Liver (tissue), 3 donors: ENCODE measurements around the gene RBM47.
A peak's percentile ranks its signal among the peaks of the same experiment; 100 is the strongest.

Source experiments
- CTCF ChIP-seq: fragments of 150-350 bp; IDR thresholded peaks from 2 replicates; pipeline ENCODE4 v1.5.1; 2017; ENCODE audit warnings: improper control_type of control experiment, low read depth, low read length; ENCODE audit not compliant: missing input control
- EGR1 ChIP-seq, 2 donors: IDR thresholded peaks; 2 replicates each; pipeline ENCODE4 v1.6.1; 2016 to 2018; ENCODE audit warnings: antibody characterized with exemption in 2 of 2, low read depth in 2 of 2
- HNF4G ChIP-seq: IDR thresholded peaks from 2 replicates; pipeline ENCODE4 v1.6.1; 2016; ENCODE audit warnings: antibody characterized with exemption
- MAX ChIP-seq: IDR thresholded peaks from 2 replicates; pipeline ENCODE4 v1.6.1; 2016; ENCODE audit warnings: antibody characterized with exemption
- RAD21 ChIP-seq, 2 donors: IDR thresholded peaks; 2 replicates each; pipeline ENCODE4 v1.6.1; 2016; ENCODE audit warnings: antibody characterized with exemption in 2 of 2, mild to moderate bottlenecking in 2 of 2
- RXRA ChIP-seq, 2 donors: IDR thresholded peaks; 2 replicates each; pipeline ENCODE4 v1.6.1; 2017 to 2018; ENCODE audit warnings: antibody characterized with exemption in 2 of 2, mild to moderate bottlenecking in 1 of 2
- SP1 ChIP-seq: IDR thresholded peaks from 2 replicates; pipeline ENCODE4 v1.6.1; 2018; ENCODE audit warnings: antibody characterized with exemption, mild to moderate bottlenecking
- YY1 ChIP-seq: IDR thresholded peaks from 2 replicates; pipeline ENCODE4 v1.6.1; 2016; ENCODE audit warnings: antibody characterized with exemption, mild to moderate bottlenecking
- TF ChIP-seq, protein P1 (sequence below): IDR thresholded peaks from 2 replicates; pipeline ENCODE4 v1.6.1; 2016; ENCODE audit warnings: antibody characterized with exemption
- TF ChIP-seq, protein P2 (sequence below): IDR thresholded peaks from 2 replicates; pipeline ENCODE4 v1.6.1; 2016; ENCODE audit warnings: antibody characterized with exemption, mild to moderate bottlenecking
- donor health status: healthy.
- donor health status: healthy.

DNA sequence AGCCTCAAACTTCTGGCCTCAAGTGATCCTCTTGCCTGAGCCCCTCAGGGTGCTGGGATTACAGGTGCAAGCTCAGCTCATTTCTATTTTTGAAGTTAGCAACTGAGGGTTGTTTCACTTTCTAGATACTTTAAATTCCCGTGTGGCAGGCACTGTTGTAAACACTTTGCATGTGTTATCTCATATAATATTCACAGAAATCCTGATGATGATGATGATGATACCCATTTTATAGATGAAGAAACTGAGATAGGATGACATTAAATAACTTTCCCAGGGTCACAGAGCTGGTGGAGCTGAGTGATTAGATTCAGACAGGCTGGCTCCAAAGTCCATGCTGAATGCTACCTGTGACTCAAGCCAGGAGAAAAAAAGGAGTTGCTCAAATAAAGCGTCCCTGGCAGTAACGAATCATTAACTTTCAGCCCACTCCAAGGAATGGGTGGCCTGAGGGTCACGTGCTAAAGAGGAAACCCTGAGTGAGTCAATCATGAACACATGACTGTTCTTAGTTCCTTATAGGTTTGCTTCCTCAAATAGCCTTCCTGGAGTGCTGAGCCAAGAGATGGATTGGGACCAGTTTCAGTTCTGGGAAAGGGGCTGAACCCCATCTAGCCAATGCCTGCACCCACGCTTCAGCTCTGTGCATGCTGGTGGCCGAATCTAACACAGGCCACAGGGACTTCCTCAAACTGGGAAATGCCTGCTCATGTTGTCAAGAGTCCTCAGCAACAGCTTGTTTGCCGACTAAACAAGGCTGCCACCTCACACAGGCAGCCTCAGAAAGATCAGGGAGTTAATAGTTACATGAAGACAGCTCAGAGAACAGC lies 52.8 kb downstream of the RBM47 start:
- peak; percentile 90 to 97 for TF ChIP-seq EGR1 (IDR thresholded peaks at IDR 0.05; ENCODE audit: low read depth in 2 of 2)
- no peak for TF ChIP-seq CTCF
- TF ChIP-seq, protein P1, sequence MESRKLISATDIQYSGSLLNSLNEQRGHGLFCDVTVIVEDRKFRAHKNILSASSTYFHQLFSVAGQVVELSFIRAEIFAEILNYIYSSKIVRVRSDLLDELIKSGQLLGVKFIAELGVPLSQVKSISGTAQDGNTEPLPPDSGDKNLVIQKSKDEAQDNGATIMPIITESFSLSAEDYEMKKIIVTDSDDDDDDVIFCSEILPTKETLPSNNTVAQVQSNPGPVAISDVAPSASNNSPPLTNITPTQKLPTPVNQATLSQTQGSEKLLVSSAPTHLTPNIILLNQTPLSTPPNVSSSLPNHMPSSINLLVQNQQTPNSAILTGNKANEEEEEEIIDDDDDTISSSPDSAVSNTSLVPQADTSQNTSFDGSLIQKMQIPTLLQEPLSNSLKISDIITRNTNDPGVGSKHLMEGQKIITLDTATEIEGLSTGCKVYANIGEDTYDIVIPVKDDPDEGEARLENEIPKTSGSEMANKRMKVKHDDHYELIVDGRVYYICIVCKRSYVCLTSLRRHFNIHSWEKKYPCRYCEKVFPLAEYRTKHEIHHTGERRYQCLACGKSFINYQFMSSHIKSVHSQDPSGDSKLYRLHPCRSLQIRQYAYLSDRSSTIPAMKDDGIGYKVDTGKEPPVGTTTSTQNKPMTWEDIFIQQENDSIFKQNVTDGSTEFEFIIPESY: peak; percentile 90
- TF ChIP-seq MAX: peak; percentile 98
- TF ChIP-seq YY1: peak; percentile 92
- peak; percentile 95 for TF ChIP-seq RXRA (IDR thresholded peaks at IDR 0.05)
- peak; percentile 96 for TF ChIP-seq HNF4G
- TF ChIP-seq SP1: peak; percentile 96
- peak; percentile 47 to 59 for TF ChIP-seq RAD21 (IDR thresholded peaks at IDR 0.05)
- TF ChIP-seq, protein P2, sequence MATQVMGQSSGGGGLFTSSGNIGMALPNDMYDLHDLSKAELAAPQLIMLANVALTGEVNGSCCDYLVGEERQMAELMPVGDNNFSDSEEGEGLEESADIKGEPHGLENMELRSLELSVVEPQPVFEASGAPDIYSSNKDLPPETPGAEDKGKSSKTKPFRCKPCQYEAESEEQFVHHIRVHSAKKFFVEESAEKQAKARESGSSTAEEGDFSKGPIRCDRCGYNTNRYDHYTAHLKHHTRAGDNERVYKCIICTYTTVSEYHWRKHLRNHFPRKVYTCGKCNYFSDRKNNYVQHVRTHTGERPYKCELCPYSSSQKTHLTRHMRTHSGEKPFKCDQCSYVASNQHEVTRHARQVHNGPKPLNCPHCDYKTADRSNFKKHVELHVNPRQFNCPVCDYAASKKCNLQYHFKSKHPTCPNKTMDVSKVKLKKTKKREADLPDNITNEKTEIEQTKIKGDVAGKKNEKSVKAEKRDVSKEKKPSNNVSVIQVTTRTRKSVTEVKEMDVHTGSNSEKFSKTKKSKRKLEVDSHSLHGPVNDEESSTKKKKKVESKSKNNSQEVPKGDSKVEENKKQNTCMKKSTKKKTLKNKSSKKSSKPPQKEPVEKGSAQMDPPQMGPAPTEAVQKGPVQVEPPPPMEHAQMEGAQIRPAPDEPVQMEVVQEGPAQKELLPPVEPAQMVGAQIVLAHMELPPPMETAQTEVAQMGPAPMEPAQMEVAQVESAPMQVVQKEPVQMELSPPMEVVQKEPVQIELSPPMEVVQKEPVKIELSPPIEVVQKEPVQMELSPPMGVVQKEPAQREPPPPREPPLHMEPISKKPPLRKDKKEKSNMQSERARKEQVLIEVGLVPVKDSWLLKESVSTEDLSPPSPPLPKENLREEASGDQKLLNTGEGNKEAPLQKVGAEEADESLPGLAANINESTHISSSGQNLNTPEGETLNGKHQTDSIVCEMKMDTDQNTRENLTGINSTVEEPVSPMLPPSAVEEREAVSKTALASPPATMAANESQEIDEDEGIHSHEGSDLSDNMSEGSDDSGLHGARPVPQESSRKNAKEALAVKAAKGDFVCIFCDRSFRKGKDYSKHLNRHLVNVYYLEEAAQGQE: peak; percentile 79
